HepG2 (cell line): Measurements from ENCODE around the gene CDR2L. TPM values are rescaled to one million over a fixed set of nuclear protein-coding genes. Genes with fewer than 3 reads are reported as not detected.

Source experiments
- ATAC-seq: fragments of 200-7000 bp; cut with Tn5 transposase; 3 replicates; pipeline ENCODE4 v1.9.1; 2020; ENCODE audit warnings: mild to moderate bottlenecking, moderate library complexity
- BruUV-seq: library from RNA; stranded (reverse); fragments of 400-500 nt; replicated peaks from 2 replicates; lab custom pipeline; 2021; lab: Mats Ljungman, UMichigan
- CTCF ChIA-PET: fragments of 300-600 bp; formaldehyde crosslinking; extraction: SDS; loops from one replicate; lab custom pipeline; 2021; ENCODE audit warnings: low total read pairs, inconsistent platforms, low intra/inter-chr PET ratio; lab: Yijun Ruan, JAX
- POLR2A ChIA-PET: fragments of 350-600 bp; sonication (Branson Sonifier 250); formaldehyde crosslinking; loops from one replicate; lab custom pipeline; 2020; ENCODE audit warnings: antibody characterized with exemption, inconsistent platforms; lab: Yijun Ruan, JAX
- DNase-seq: peaks from one replicate; pipeline ENCODE4 v3.0.0-alpha.2; 2015; ENCODE audit warnings: low spot score
- FAIRE-seq: peaks from 3 replicates; lab custom pipeline; 2011; peaks lifted over from hg19 to GRCh38; lab: Jason Lieb, UNC
- H2AFZ ChIP-seq: one replicate; pipeline ENCODE4 v1.6.1; 2011; ENCODE audit warnings: low read length, inconsistent platforms
- H3K27ac ChIP-seq: fragments of 300-600 bp; 3 replicates; pipeline ENCODE4 v1.8.0; 2011; ENCODE audit warnings: mixed run types, mild to moderate bottlenecking, mixed read lengths, low read length, inconsistent platforms; ENCODE audit not compliant: insufficient read depth; ENCODE audit errors: extremely low read length
- H3K27me3 ChIP-seq, 2 experiments: fragments of 200-600 bp in 1 of 2; 2 replicates in 1 of 2; 3 replicates in 1 of 2; pipeline versions ENCODE4 v1.6.0 to v1.8.0; 2011; ENCODE audit warnings: low read length in 2 of 2, mild to moderate bottlenecking in 2 of 2, moderate library complexity in 2 of 2, inconsistent platforms in 1 of 2; ENCODE audit not compliant: insufficient read depth in 2 of 2, control insufficient read depth in 1 of 2
- H3K36me3 ChIP-seq, 2 experiments: fragments of 200-600 bp in 1 of 2; replicated peaks in 1 of 2; 2 replicates in 1 of 2; 3 replicates in 1 of 2; pipeline versions ENCODE4 v1.5.1 to v1.8.0; 2011; ENCODE audit warnings: low read length in 2 of 2, inconsistent platforms in 1 of 2; ENCODE audit not compliant: insufficient read depth in 2 of 2, control insufficient read depth in 1 of 2
- H3K4me1 ChIP-seq: 2 replicates; pipeline ENCODE4 v1.5.1; 2012; ENCODE audit warnings: low read length, inconsistent platforms; ENCODE audit not compliant: insufficient read depth
- H3K4me2 ChIP-seq: 2 replicates; pipeline ENCODE4 v1.6.0; 2011; ENCODE audit warnings: low read depth, low read length, inconsistent platforms
- H3K4me3 ChIP-seq, 3 experiments: fragments of 200-600 bp in 1 of 3; sonication (generic), shearing (Covaris generic) in 1 of 3; replicated peaks in 1 of 3; 2 replicates each; pipeline ENCODE4 v1.5.1; 2011 to 2016; ENCODE audit warnings: low read length in 3 of 3, inconsistent platforms in 2 of 3, low read depth in 2 of 3, mild to moderate bottlenecking in 2 of 3, control low read depth in 1 of 3, mixed read lengths in 1 of 3; ENCODE audit not compliant: insufficient read depth in 1 of 3
- H3K79me2 ChIP-seq: one replicate; pipeline ENCODE4 v1.6.1; 2011; ENCODE audit warnings: low read length, inconsistent platforms; ENCODE audit not compliant: insufficient read depth
- H3K9ac ChIP-seq: 2 replicates; pipeline ENCODE4 v1.6.0; 2011; ENCODE audit warnings: mild to moderate bottlenecking, low read depth, low read length, inconsistent platforms; ENCODE audit not compliant: insufficient read depth
- H3K9me3 ChIP-seq: 2 replicates; pipeline ENCODE4 v1.5.1; 2012; ENCODE audit warnings: mild to moderate bottlenecking, low read length
- H4K20me1 ChIP-seq: 2 replicates; pipeline ENCODE4 v1.6.0; 2011; ENCODE audit warnings: inconsistent platforms, mild to moderate bottlenecking, low read length, moderate library complexity; ENCODE audit not compliant: insufficient read depth
- FOXJ3 ChIP-seq: sonication (generic); formaldehyde crosslinking; IDR thresholded peaks from 2 replicates; pipeline ENCODE4 v1.4.0; 2020; ENCODE audit warnings: missing genetic modification reagents, mild to moderate bottlenecking, borderline replicate concordance
- GZF1 ChIP-seq: sonication (generic); formaldehyde crosslinking; IDR thresholded peaks from 2 replicates; pipeline ENCODE4 v1.5.1; 2020; ENCODE audit warnings: mild to moderate bottlenecking, missing genetic modification reagents
- MAF1 ChIP-seq: sonication (generic); formaldehyde crosslinking; IDR thresholded peaks from 2 replicates; pipeline ENCODE4 v1.5.0; 2020; ENCODE audit warnings: missing genetic modification reagents, borderline replicate concordance
- NFATC3 ChIP-seq: sonication (generic); formaldehyde crosslinking; IDR thresholded peaks from 2 replicates; pipeline ENCODE4 v1.5.1; 2020; ENCODE audit warnings: mild to moderate bottlenecking, missing genetic modification reagents
- PHB2 ChIP-seq: fragments of 450-650 bp; IDR thresholded peaks from 2 replicates; pipeline ENCODE4 v1.6.1; 2018; ENCODE audit not compliant: partially characterized antibody
- RARG ChIP-seq: sonication (generic); formaldehyde crosslinking; IDR thresholded peaks from 2 replicates; pipeline ENCODE4 v1.4.0; 2020; ENCODE audit warnings: low read depth, mild to moderate bottlenecking, missing genetic modification reagents
- SNAPC2 ChIP-seq: sonication (generic); formaldehyde crosslinking; IDR thresholded peaks from 2 replicates; pipeline ENCODE4 v1.8.1; 2022; ENCODE audit warnings: mild to moderate bottlenecking, missing genetic modification reagents
- SSRP1 ChIP-seq: IDR thresholded peaks from 2 replicates; pipeline ENCODE4 v1.6.1; 2016; ENCODE audit warnings: control low read depth
- TBX3 ChIP-seq: fragments of 450-650 bp; IDR thresholded peaks from 2 replicates; pipeline ENCODE4 v1.6.1; 2017; ENCODE audit warnings: antibody characterized with exemption, mild to moderate bottlenecking, inconsistent platforms, borderline replicate concordance
- TGIF2 ChIP-seq: IDR thresholded peaks from 2 replicates; pipeline ENCODE4 v1.6.1; 2016; ENCODE audit warnings: control low read depth, missing compliant biosample characterization
- ZNF33B ChIP-seq: sonication (generic); formaldehyde crosslinking; IDR thresholded peaks from 2 replicates; pipeline ENCODE4 v1.5.1; 2020; ENCODE audit warnings: mild to moderate bottlenecking, missing genetic modification reagents
- ZNF430 ChIP-seq: sonication (generic); formaldehyde crosslinking; IDR thresholded peaks from 2 replicates; pipeline ENCODE4 v1.9.0; 2021; ENCODE audit warnings: mild to moderate bottlenecking, missing genetic modification reagents
- ZNF546 ChIP-seq: sonication (generic); formaldehyde crosslinking; conservative IDR thresholded peaks from 2 replicates; pipeline ENCODE4 v1.8.1; 2023; ENCODE audit warnings: mild to moderate bottlenecking, missing genetic modification reagents
- ZNF562 ChIP-seq: sonication (generic); formaldehyde crosslinking; IDR thresholded peaks from 2 replicates; pipeline ENCODE4 v1.8.0; 2022; ENCODE audit warnings: missing genetic modification reagents, borderline replicate concordance
- ZNF674 ChIP-seq: sonication (generic); formaldehyde crosslinking; IDR thresholded peaks from 2 replicates; pipeline ENCODE4 v1.5.0; 2020; ENCODE audit warnings: low read depth, mild to moderate bottlenecking, missing genetic modification reagents
- ZNF775 ChIP-seq: sonication (generic); formaldehyde crosslinking; IDR thresholded peaks from 2 replicates; pipeline ENCODE4 v1.4.0; 2020; ENCODE audit warnings: missing genetic modification reagents, mild to moderate bottlenecking, moderate library complexity, borderline replicate concordance
- WGBS: methylation state at CpG from one replicate; pipeline ENCODE4 v1.1.6; 2017; ENCODE audit warnings: low lambda C conversion rate; 5-methylcytosine and 5-hydroxymethylcytosine counted together
- in situ Hi-C: cut with HindIII; loops from 2 replicates; pipeline ENCODE4 v1.10.0; 2017; ENCODE audit warnings: low pct_unique_long_range_greater_than_20kb; ENCODE audit not compliant: extremely low pct_ligation_motif_present
- intact Hi-C: fragments of 100-400 bp; cut with micrococcal nuclease; formaldehyde crosslinking; loops from one replicate; pipeline ENCODE4 v1.10.0; 2022; ENCODE audit not compliant: unreplicated experiment
- polyA plus RNA-seq, 8 experiments: library from polyadenylated mRNA; depleted of rRNA in 3 of 8; stranded (reverse) in 7 of 8; unstranded in 1 of 8; fragments of >200 nt; fragmentation: Illumina TruSeq in 4 of 8; extraction: Trizol in 4 of 8; gene quantifications; 2 replicates each; pipeline versions ENCODE4 v1.2.1 to v1.2.3, GENCODE V29; 2011 to 2016; ENCODE audit warnings: low read depth in 4 of 8, missing spikeins in 1 of 8, mixed read lengths in 1 of 8; ENCODE audit not compliant: insufficient read depth in 1 of 8
- total RNA-seq, 5 experiments: library from RNA; depleted of rRNA; stranded (reverse); fragments of >200 nt; fragmentation: Illumina TruSeq; extraction: Trizol; gene quantifications; 2 replicates each; pipeline ENCODE4 v1.2.3, GENCODE V29; 2016; ENCODE audit warnings: low read depth in 1 of 5
- TF ChIP-seq, protein P1 (sequence below), 2 experiments: sonication (generic) in 1 of 2; formaldehyde crosslinking in 1 of 2; IDR thresholded peaks; 2 replicates each; pipeline versions ENCODE4 v1.5.1 to v1.6.1; 2011 to 2020; ENCODE audit warnings: borderline replicate concordance in 1 of 2, low read depth in 1 of 2, low read length in 1 of 2, mild to moderate bottlenecking in 1 of 2, missing genetic modification reagents in 1 of 2, moderate library complexity in 1 of 2
- TF ChIP-seq, protein P2 (sequence below): sonication (generic); formaldehyde crosslinking; IDR thresholded peaks from 2 replicates; pipeline ENCODE4 v1.4.0; 2020; ENCODE audit warnings: mild to moderate bottlenecking, missing genetic modification reagents
- TF ChIP-seq, protein P3 (sequence below): IDR thresholded peaks from 2 replicates; pipeline ENCODE4 v1.6.1; 2012; ENCODE audit warnings: low read depth, low read length, improper control_type of control experiment

Gene CDR2L
- total and polyA plus RNA-seq, 2 of the 13 experiments (the other 11 are each of a cell fraction or from before 2014, with no cell fraction given) = 1.9 to 2.1 TPM

- ChIA-PET CTCF (interaction anchor here (1.9 to 2.0 kb wide), 2 partner anchors 51 to 55 kb away, joined by 5 to 8 read pairs; no protein-coding TSS in a partner anchor), POLR2A (interaction anchor here (0.6 to 4.3 kb wide), 42 partner anchors 11 to 767 kb away, joined by 3 to 94 read pairs (median 8); partner anchors contain the start of genes ARMC7, ATP5PD, CDR2L and FDXR)
- TSS peak; percentile 88 for BruUV-seq
- peak overlapping the region; percentile 71 to 96 (median 85) for H3K4me3 ChIP-seq
- 0% methylated on average over 8 of the region's 10 CpGs for WGBS
- no peak overlapping the region for H2AFZ ChIP-seq
- peaks cover 28% of the 10 kb centered on the region for H3K4me1 ChIP-seq
- no peaks in the 10 kb centered on the region for H4K20me1 ChIP-seq
- peak overlapping the region; percentile 94 for H3K4me2 ChIP-seq
- H3K36me3 ChIP-seq = peaks cover 5% of the 10 kb centered on the region in 2 experiments; a peak in 1 of 5 replicates
- peak overlapping the region; percentile 85 for H3K27ac ChIP-seq
- H3K27me3 ChIP-seq = no peaks in the 10 kb centered on the region; a peak in 2 of 5 replicates
- DNase-seq = no peak
- H3K9me3 ChIP-seq = no peaks in the 10 kb centered on the region
- peak; percentile 1; the same call in 1 of the 3 replicates for ATAC-seq
- peak overlapping the region; percentile 90 for H3K9ac ChIP-seq
- FAIRE-seq = no peak
- in situ Hi-C loops = no loop called here
- intact Hi-C loops = no loop called here
- H3K79me2 ChIP-seq = peaks cover 14% of the 10 kb centered on the region
- TF ChIP-seq FOXJ3 (CRISPR knock-in tag) = no peak
- TF ChIP-seq ZNF546 = no peak
- 0 out of 2 replicates have a peak, but pooled peaks have one; percentile 23 for TF ChIP-seq SNAPC2 (CRISPR knock-in tag)
- no peak for TF ChIP-seq ZNF33B
- TF ChIP-seq ZNF562 = no peak
- 0 out of 2 replicates have a peak, but pooled peaks have one; percentile 3 for TF ChIP-seq ZNF430 (CRISPR knock-in tag)
- TF ChIP-seq PHB2 = no peak
- TF ChIP-seq TGIF2 = peak; percentile 8; the same call in 1 of the 2 replicates
- TF ChIP-seq NFATC3 (CRISPR knock-in tag) = 0 out of 2 replicates have a peak, but pooled peaks have one; percentile 49
- TF ChIP-seq, protein P1, sequence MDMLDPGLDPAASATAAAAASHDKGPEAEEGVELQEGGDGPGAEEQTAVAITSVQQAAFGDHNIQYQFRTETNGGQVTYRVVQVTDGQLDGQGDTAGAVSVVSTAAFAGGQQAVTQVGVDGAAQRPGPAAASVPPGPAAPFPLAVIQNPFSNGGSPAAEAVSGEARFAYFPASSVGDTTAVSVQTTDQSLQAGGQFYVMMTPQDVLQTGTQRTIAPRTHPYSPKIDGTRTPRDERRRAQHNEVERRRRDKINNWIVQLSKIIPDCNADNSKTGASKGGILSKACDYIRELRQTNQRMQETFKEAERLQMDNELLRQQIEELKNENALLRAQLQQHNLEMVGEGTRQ (IDR thresholded peaks at IDR 0.05; ENCODE audit: low read depth, low read length) = no peak
- TF ChIP-seq, protein P1 (CRISPR knock-in tag; IDR thresholded peaks at IDR 0.05; ENCODE audit: borderline replicate concordance) = peak; percentile 1; the same call in 1 of the 2 replicates
- TF ChIP-seq RARG (CRISPR knock-in tag) = no peak
- peak; percentile 21; the same call in 1 of the 2 replicates for TF ChIP-seq ZNF674
- 0 out of 2 replicates have a peak, but pooled peaks have one; percentile 34 for TF ChIP-seq SSRP1 (CRISPR knock-in tag)
- TF ChIP-seq, protein P2, sequence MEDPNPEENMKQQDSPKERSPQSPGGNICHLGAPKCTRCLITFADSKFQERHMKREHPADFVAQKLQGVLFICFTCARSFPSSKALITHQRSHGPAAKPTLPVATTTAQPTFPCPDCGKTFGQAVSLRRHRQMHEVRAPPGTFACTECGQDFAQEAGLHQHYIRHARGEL (CRISPR knock-in tag) = 0 out of 2 replicates have a peak, but pooled peaks have one; percentile 2
- no peak for TF ChIP-seq MAF1 (CRISPR knock-in tag)
- TF ChIP-seq, protein P3, sequence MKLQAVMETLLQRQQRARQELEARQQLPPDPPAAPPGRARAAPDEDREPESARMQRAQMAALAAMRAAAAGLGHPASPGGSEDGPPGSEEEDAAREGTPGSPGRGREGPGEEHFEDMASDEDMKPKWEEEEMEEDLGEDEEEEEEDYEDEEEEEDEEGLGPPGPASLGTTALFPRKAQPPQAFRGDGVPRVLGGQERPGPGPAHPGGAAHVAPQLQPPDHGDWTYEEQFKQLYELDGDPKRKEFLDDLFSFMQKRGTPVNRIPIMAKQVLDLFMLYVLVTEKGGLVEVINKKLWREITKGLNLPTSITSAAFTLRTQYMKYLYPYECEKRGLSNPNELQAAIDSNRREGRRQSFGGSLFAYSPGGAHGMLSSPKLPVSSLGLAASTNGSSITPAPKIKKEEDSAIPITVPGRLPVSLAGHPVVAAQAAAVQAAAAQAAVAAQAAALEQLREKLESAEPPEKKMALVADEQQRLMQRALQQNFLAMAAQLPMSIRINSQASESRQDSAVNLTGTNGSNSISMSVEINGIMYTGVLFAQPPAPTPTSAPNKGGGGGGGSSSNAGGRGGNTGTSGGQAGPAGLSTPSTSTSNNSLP = no peak
- TF ChIP-seq GZF1 (CRISPR knock-in tag) = peak; percentile 25; the same call in 1 of the 2 replicates
- TF ChIP-seq ZNF775 (CRISPR knock-in tag) = no peak
- TF ChIP-seq TBX3 = no peak
These were observed 25.7 kb downstream of the CDR2L start for GRCh38 chr17:75013092-75013559.
